Activated naive CD8-positive, alpha-beta T cell treated with anti-CD3 and anti-CD28 coated beads, Interleukin-2, amount 50 U/mL, for 24 hours (primary cell): ENCODE measurements around the gene CEP85L.

ENCODE experiments used
- ATAC-seq: fragments of 150-1000 bp; cut with Tn5 transposase; one replicate; pipeline ENCODE4 v1.10.0; 2021
- DNase-seq: peaks from one replicate; pipeline ENCODE4 v3.0.0; 2021
- H3K27ac Mint-ChIP-seq: one replicate; pipeline ENCODE4 v1.8.0; 2021; ENCODE audit warnings: mild to moderate bottlenecking, mixed read lengths
- H3K27me3 Mint-ChIP-seq: one replicate; pipeline ENCODE4 v1.8.0; 2021; ENCODE audit warnings: mixed read lengths
- H3K36me3 Mint-ChIP-seq: one replicate; pipeline ENCODE4 v1.8.0; 2021; ENCODE audit warnings: low read depth, mixed read lengths
- H3K4me1 Mint-ChIP-seq: one replicate; pipeline ENCODE4 v1.8.0; 2021; ENCODE audit warnings: mixed read lengths
- H3K4me3 Mint-ChIP-seq: one replicate; pipeline ENCODE4 v1.8.0; 2021; ENCODE audit warnings: mild to moderate bottlenecking, moderate library complexity, mixed read lengths
- H3K9me3 Mint-ChIP-seq: one replicate; pipeline ENCODE4 v1.8.0; 2021; ENCODE audit warnings: mixed read lengths

The CEP85L gene

DNA sequence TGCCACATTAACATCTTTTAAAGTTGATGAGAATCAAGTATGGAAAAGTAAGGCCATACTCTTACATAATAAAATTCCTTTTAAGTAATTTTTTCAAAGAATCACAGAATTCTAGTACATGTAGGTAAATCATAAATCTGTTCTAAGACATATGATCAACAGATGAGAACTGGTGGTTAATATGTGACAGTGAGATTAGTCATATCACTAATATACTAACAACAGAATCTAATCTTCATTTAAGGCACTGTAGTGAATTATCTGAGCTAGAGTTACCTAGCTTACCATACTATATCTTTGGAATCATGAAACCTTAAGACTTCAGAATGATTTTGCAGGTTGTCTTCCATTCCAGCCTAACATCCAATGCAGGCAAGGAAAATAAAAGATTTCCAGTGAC is 91.7 kb downstream of the CEP85L start:
- Mint-ChIP-seq H3K36me3 (peaks cover 27% of the 10 kb centered on the region), H3K27ac (peak overlapping the region; percentile 83), H3K9me3 (no peaks in the 10 kb centered on the region), H3K4me1 (peaks cover 37% of the 10 kb centered on the region), H3K4me3 (peak overlapping the region; percentile 65), H3K27me3 (no peaks in the 10 kb centered on the region)
- no peak for DNase-seq
- ATAC-seq = no peak

DNA sequence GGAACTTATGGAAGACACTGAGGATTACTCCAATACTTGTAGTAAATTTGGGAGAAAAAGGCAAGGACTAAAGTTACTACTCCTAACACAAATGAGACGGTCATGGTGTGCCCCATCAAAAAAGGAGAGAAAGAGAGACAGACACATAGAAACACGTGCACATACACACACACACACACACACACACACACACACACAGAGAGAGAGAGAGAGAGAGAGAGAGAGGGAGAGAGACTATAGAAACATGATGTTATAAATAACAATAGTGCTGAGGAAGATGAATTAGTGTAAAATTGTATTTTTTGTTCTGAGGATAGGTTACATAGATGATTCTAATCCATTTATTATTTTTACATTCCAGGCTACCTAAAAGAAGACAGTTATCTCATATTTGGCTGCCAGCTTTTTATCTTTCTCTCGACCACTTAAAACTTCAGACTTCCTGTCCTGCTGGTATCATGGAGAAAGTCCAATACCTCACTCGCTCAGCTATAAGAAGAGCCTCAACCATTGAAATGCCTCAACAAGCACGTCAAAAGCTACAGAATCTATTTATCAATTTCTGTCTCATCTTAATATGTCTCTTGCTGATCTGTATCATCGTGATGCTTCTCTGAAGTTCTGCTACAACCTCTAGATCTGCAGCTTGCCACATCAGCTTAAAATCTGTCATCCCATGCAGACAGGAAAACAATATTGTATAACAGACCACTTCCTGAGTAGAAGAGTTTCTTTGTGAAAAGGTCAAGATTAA is 92.8 kb downstream of the CEP85L start:
- ATAC-seq = peak; percentile 86
- Mint-ChIP-seq H3K36me3 (peaks cover 30% of the 10 kb centered on the region), H3K4me1 (peaks cover 37% of the 10 kb centered on the region), H3K27me3 (no peaks in the 10 kb centered on the region), H3K9me3 (no peaks in the 10 kb centered on the region), H3K4me3 (peak overlapping the region; percentile 65), H3K27ac (peak overlapping the region; percentile 83)
- no peak for DNase-seq

DNA sequence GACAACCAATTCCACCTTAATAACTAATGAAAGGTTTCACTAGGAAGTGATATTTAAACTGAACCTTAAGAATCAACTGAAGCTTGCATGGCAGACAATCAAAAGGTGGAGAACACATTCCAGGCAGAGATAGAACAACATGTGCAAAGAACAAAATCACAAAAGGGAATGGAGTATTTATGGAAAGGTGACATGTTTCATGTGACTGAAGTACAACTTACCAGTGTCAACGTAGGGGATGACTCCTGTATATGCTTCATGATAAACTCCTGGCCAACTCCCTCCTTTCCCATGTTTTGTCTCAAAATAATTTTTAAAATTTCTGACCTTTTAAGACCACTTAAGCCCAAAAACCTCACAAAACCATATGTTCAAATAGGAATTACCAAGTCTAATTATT is 96.7 kb downstream of the CEP85L start:
- peaks cover 24% of the 10 kb centered on the region for H3K36me3 Mint-ChIP-seq
- H3K4me1 Mint-ChIP-seq = peaks cover 46% of the 10 kb centered on the region
- no peaks in the 10 kb centered on the region for H3K9me3 Mint-ChIP-seq
- H3K27me3 Mint-ChIP-seq = no peaks in the 10 kb centered on the region
- H3K27ac Mint-ChIP-seq = no peak overlapping the region
- ATAC-seq (no peak), DNase-seq (no peak)
- H3K4me3 Mint-ChIP-seq = no peak overlapping the region

DNA sequence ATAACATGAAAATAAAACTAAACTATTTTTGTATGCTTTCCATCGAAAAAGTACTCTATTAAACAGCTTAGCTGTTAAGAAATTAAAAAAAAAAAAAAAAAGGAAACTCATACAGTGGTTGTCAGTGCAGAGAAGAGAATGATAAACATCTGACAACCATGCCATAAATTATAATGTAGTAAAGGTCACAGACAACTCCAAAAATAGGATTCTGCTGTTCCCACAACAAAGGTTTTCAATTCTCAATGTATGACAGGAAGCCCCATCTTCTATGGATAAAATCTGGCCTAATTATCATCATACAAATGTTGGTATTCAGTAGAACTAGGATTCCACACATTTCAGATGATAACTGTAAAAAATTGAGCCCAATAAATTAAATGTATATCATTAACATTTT is 98.3 kb downstream of the CEP85L start:
- peaks cover 19% of the 10 kb centered on the region for H3K36me3 Mint-ChIP-seq
- no peak for ATAC-seq

DNA sequence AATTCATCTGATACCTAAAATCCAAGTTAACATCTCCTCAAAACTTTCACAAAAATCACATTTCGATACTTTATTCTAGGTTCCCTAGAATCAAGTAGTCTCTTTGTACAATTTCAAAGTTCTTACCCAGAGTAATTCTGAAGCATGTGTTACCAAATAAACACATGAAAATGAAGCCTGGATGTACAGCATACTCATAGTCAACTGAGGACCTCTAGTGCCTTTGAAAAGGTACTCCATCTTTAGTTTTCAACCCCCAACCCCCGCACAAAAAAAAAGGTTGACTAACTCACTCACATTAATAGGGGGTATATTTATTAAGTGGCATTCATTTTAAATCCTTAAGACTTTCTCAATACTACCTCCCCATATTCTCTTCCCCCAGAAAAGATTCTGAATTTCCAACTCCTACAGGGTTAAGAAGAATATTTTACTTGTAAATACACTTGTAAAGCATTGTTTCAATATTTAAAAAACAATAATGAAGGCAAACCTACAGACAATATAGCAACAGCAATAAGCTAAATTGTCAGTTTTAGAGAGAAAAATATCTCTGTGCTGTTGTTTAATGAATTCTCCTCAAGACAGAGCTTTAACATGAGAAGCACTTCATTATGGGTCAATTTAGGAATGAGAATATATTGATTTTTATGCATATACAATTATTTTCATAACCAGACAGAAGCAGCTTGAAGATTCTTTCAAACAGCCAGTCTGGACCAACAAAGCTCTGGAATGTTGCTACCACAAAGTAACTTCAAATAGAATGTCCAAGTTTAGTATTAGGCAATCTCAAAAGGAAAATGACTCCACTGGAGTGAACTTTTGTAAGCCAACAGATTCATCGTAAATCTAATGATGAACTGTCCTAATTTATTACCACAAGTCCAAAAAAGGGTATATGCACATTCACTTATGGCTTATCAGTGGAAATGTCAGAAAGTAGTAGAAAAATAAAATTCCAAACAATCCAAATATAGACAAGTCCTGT is 100.0 kb downstream of the CEP85L start:
- ATAC-seq = peak; percentile 71
- H3K36me3 Mint-ChIP-seq = peaks cover 15% of the 10 kb centered on the region
- no peaks in the 10 kb centered on the region for H3K27me3 Mint-ChIP-seq
- no peak for DNase-seq
- H3K4me1 Mint-ChIP-seq = peaks cover 41% of the 10 kb centered on the region
- no peak overlapping the region for H3K4me3 Mint-ChIP-seq
- H3K27ac Mint-ChIP-seq = no peak overlapping the region
- H3K9me3 Mint-ChIP-seq = no peaks in the 10 kb centered on the region

More for the DNA sequence above, 98.3 kb downstream of the CEP85L start:
- no peak for DNase-seq
- Mint-ChIP-seq H3K27me3 (no peaks in the 10 kb centered on the region), H3K9me3 (no peaks in the 10 kb centered on the region), H3K4me1 (peaks cover 40% of the 10 kb centered on the region), H3K27ac (no peak overlapping the region), H3K4me3 (no peak overlapping the region)

DNA sequence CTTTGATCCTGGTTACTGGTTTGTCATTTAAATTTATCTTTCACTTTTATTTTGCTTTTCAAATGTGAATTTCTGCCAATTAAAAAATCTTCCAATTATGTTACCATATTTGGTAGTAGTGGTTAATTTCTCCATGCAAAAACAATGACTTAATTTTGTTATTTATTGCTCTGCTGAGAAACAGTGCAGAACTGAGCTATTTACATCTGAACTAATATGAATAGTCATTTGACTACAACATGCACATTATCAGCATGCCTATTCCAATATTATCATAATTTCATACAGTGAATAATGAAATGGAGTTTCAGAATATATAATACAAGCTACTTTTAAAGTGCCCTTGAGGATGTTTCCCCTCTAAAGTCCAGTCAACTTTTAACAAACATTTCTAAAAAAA is 102.8 kb downstream of the CEP85L start:
- Mint-ChIP-seq H3K27ac (no peak overlapping the region), H3K36me3 (peaks cover 4% of the 10 kb centered on the region), H3K4me1 (peaks cover 53% of the 10 kb centered on the region), H3K27me3 (no peaks in the 10 kb centered on the region), H3K9me3 (no peaks in the 10 kb centered on the region), H3K4me3 (no peak overlapping the region)
- DNase-seq (no peak), ATAC-seq (no peak)

DNA sequence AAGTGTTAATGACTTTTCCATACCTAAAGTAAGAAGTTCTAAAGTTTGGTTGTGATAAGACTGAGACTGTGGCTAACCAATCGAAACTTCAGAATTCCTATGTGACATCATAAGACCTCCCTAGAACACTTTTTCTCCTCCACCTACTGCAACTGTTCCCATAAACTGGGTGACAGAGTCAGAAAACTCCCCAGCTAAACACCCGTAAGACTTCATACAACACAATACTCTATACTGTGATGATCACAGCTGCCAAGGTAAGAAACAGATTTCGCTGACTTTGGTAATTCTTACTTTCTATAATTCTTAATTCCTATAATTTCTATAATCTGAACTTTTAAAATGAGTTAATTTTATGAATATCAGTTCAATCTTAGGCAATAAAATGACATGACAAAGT is 103.3 kb downstream of the CEP85L start, which contains the start of gene PLN:
Gene PLN, plus strand, starts transcription at position 161 of the 400 bp plus-strand sequence. CDS start 10,626 bp downstream, outside the sequence.
- DNase-seq = no peak
- Mint-ChIP-seq H3K9me3 (no peaks in the 10 kb centered on the region), H3K27ac (no peak within 1 kb of the TSS), H3K36me3 (peaks cover 4% of the 10 kb centered on the region), H3K27me3 (no peaks in the 10 kb centered on the region), H3K4me1 (peaks cover 49% of the 10 kb centered on the region), H3K4me3 (no peak within 1 kb of the TSS)
- peak; percentile 59 for ATAC-seq

DNA sequence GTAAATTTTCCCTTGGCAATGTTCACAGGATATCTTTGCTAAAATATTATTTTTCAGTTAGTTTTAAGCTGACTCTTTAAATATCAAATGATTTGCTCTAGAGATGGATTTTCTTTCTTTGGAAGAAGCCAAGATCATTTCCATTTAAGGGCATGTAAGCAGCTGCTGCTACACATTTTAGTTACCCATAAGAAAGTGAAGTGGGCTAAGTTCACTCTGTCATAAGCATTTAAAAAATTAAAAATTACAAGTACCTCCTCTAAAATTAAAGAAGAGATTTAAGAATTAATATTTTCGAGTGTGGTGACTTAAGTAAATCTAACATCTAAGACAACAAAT is 104.5 kb downstream of the CEP85L start:
- peaks cover 47% of the 10 kb centered on the region for H3K4me1 Mint-ChIP-seq
- H3K4me3 Mint-ChIP-seq = no peak overlapping the region
- no peak for DNase-seq
- H3K27ac Mint-ChIP-seq = no peak overlapping the region
- no peaks in the 10 kb centered on the region for H3K27me3 Mint-ChIP-seq
- H3K36me3 Mint-ChIP-seq = peaks cover 7% of the 10 kb centered on the region
- no peaks in the 10 kb centered on the region for H3K9me3 Mint-ChIP-seq
- ATAC-seq = no peak

DNA sequence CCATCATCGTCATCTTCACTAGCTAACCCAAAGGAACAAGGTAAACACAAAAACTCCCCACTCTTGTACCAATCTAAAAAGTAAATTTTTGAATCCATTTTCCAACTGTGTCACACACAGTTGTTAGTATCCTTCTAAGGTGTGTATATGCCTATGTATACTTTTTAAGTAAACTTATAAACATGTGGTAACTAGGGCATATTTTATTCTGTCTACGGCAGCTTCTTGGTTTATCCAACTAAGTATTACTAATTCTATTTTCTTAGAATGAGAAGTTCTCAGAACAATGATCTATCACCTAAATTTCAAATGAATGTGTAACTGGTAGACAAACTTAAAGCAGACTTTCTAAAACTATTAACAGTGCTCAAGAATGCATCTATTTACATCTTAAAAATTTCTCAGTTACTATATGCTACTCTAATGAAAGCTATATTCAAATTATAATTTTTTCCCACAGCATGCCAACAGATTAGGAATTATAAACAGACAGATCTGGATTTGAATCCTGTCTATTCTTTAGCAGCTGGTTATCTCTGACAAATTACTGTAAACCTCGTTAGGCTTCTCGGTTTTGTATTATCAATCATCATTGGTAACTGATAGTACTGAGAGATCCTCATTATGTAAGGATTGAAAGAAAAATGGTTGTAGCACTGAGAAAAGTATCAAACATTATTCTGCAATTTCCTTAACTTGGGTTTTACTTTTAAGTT is 105.1 kb downstream of the CEP85L start:
- Mint-ChIP-seq H3K27me3 (no peaks in the 10 kb centered on the region), H3K4me1 (peaks cover 47% of the 10 kb centered on the region), H3K36me3 (peaks cover 8% of the 10 kb centered on the region), H3K9me3 (no peaks in the 10 kb centered on the region), H3K27ac (no peak overlapping the region), H3K4me3 (no peak overlapping the region)
- DNase-seq (no peak), ATAC-seq (no peak)

DNA sequence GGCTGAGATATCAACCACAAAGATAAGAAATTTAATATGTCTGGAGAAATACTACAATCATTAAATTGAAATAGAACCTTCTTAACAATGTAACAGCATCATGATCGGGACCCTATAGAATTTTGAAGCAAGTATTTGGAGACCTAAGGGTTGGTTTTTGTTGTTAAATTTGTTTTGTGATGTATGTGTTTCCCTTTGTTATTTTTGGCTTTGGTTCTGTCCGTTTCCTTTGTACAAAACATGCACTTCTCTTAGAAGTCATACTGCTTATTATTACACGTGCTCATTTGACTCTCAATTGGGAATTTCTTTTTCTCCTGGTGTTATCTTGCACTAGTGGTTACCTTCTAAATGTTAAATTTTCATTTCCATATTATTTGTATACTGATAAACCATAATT is 107.3 kb downstream of the CEP85L start:
- DNase-seq = no peak
- H3K27ac Mint-ChIP-seq = no peak overlapping the region
- H3K4me1 Mint-ChIP-seq = peaks cover 32% of the 10 kb centered on the region
- ATAC-seq = no peak
- H3K4me3 Mint-ChIP-seq = no peak overlapping the region
- H3K27me3 Mint-ChIP-seq = no peaks in the 10 kb centered on the region
- no peaks in the 10 kb centered on the region for H3K9me3 Mint-ChIP-seq
- H3K36me3 Mint-ChIP-seq = peaks cover 6% of the 10 kb centered on the region

DNA sequence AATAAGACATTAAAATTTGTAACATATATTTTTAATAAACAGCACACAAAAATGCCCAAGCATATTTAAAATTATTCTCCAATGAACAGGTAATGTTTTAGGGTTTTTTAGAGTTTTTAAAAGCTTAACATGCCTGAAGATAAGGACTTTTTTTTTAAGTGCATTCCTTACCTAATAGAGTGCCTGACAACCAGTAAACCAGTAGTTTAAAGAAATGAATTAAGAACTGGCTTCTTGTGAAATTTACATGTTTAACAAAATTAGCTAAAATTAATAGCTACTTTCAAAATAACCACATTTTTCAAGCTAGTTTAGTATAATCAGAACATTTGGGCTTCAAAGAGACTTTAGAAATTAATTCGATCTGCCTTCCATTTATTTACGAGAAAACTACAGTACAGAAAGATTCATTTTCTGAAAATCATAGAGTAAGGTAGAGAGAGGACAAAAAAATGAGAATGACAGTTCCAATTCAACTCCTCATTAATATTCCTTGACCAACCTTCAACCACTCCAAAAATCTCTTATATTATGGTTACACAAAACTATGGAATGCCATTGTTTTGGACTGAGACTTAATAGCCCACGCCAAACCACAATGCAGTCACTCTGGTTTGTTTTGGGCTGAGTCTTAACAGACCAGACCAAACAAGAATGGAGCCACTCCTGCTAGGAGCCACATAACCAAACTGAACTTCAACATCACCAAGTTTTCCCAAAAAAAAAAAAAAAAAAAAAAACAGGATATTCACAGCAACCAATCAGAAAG is 109.0 kb downstream of the CEP85L start:
- Mint-ChIP-seq H3K27me3 (no peaks in the 10 kb centered on the region), H3K4me3 (no peak overlapping the region), H3K27ac (no peak overlapping the region), H3K9me3 (no peaks in the 10 kb centered on the region), H3K4me1 (peaks cover 21% of the 10 kb centered on the region), H3K36me3 (peaks cover 8% of the 10 kb centered on the region)
- ATAC-seq (no peak), DNase-seq (no peak)

DNA sequence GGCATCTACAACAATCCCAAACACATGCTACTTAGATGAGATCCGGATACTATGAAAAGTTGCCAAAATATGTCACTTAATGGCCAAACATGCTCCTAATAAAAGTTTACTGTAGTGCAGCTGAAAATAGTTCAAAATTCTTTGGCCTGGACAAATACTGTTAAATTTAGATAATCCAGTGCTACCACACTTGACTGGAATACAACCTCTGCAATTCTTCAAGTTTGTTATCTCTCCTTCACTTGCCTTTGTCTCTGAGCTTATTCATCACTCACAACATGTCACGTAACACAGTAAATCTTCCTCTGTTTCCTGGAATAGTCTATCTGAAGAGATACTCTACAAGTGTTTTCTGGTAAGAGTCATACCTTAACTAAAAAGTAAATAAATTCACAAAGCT is 113.8 kb downstream of the CEP85L start:
- Mint-ChIP-seq H3K27ac (no peak overlapping the region), H3K9me3 (no peaks in the 10 kb centered on the region)
- no peak for DNase-seq

DNA sequence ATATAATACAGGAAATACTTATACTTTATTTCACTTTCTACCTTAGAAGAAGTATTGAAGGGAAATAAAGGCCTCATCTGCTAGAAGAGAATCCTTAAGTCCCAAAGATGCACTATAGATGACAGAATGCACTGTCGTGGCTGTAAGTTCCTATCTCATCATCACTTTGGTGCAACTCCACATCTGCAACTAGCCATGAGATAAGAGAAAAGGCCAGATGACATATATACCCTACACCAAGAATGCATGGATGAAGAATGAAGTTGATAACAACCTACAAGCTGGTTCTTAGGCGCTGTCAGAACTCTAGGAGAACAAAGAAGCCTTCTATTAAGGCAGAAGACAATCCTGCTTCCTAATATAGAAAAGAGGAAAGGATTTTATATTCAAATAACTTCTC is 114.9 kb downstream of the CEP85L start:
- Mint-ChIP-seq H3K27ac (no peak overlapping the region), H3K9me3 (no peaks in the 10 kb centered on the region), H3K36me3 (peaks cover 14% of the 10 kb centered on the region), H3K27me3 (no peaks in the 10 kb centered on the region), H3K4me3 (no peak overlapping the region), H3K4me1 (peaks cover 16% of the 10 kb centered on the region)
- no peak for ATAC-seq
- DNase-seq = no peak

More for the DNA sequence above, 113.8 kb downstream of the CEP85L start:
- Mint-ChIP-seq H3K4me1 (peaks cover 13% of the 10 kb centered on the region), H3K4me3 (no peak overlapping the region), H3K36me3 (peaks cover 15% of the 10 kb centered on the region), H3K27me3 (no peaks in the 10 kb centered on the region)
- ATAC-seq = no peak
